Kidney (tissue), 14 donors: ENCODE results near the gene EHMT2. TPM values are rescaled to one million over a fixed set of nuclear protein-coding genes. Genes with fewer than 3 reads are reported as not detected.

ENCODE experiments used
- DNase-seq, 5 donors: peaks; one replicate each; pipeline ENCODE4 v3.0.0-alpha.2; 2013 to 2020
- FAIRE-seq: peaks from 2 replicates; lab custom pipeline; 2012; peaks lifted over from hg19 to GRCh38; lab: Jason Lieb, UNC
- H3K27ac ChIP-seq, 2 donors: one replicate each; pipeline ENCODE4 v1.7.0; 2013; ENCODE audit warnings: low read depth in 2 of 2, low read length in 2 of 2, inconsistent platforms in 1 of 2
- H3K27me3 ChIP-seq: one replicate; pipeline ENCODE4 v1.7.1; 2013; ENCODE audit warnings: low read length, inconsistent platforms; ENCODE audit not compliant: control insufficient read depth, insufficient read depth
- H3K36me3 ChIP-seq, 3 donors: one replicate each; pipeline versions ENCODE4 v1.7.0 to v1.7.1; 2013; ENCODE audit warnings: low read length in 3 of 3, control low read depth in 1 of 3, inconsistent platforms in 1 of 3; ENCODE audit not compliant: insufficient read depth in 3 of 3, control insufficient read depth in 2 of 3
- H3K4me1 ChIP-seq, 3 donors: one replicate each; pipeline versions ENCODE4 v1.7.0 to v1.7.1; 2013; ENCODE audit warnings: low read length in 3 of 3, inconsistent platforms in 1 of 3, low read depth in 1 of 3; ENCODE audit not compliant: control insufficient read depth in 2 of 3, insufficient read depth in 2 of 3
- H3K4me3 ChIP-seq, 3 donors: one replicate each; pipeline versions ENCODE4 v1.7.0 to v1.8.1; 2013; ENCODE audit warnings: low read length in 3 of 3, control low read depth in 1 of 3, inconsistent platforms in 1 of 3
- H3K9ac ChIP-seq, 3 donors: one replicate each; pipeline versions ENCODE4 v1.7.0 to v1.7.1; 2013; ENCODE audit warnings: low read length in 3 of 3, control low read depth in 1 of 3, inconsistent platforms in 1 of 3
- H3K9me3 ChIP-seq, 3 donors: one replicate each; pipeline versions ENCODE4 v1.7.0 to v1.7.1; 2013; ENCODE audit warnings: low read length in 3 of 3, control low read depth in 1 of 3, inconsistent platforms in 1 of 3; ENCODE audit not compliant: control insufficient read depth in 2 of 3, insufficient read depth in 1 of 3
- CTCF ChIP-seq: IDR thresholded peaks from 3 replicates; pipeline ENCODE4 v1.5.1; 2012; ENCODE audit warnings: mild to moderate bottlenecking, moderate library complexity, borderline replicate concordance; ENCODE audit not compliant: insufficient read depth; ENCODE audit errors: extremely low read depth
- intact Hi-C: fragments of 100-400 bp; cut with DNase I; formaldehyde crosslinking; loops from one replicate; pipeline ENCODE4 v1.11.1; 2022
- polyA plus RNA-seq: library from polyadenylated mRNA; stranded (reverse); fragments of 350-450 nt; fragmentation: Illumina TruSeq; extraction: RNeasy Lipid Tissue Mini Kit (QIAGEN cat#74804); gene quantifications from one replicate; pipeline ENCODE4 v1.2.3, GENCODE V29; 2014; ENCODE audit warnings: low read depth, low replicate concordance; ENCODE audit not compliant: insufficient read depth
- total RNA-seq: library from RNA; stranded (reverse); fragmentation: NEBNext Ultra II Directional; extraction: Animal tissue kit (Norgen Biotek cat#: 25700); gene quantifications from one replicate; pipeline ENCODE4 v1.2.1, GENCODE V29; 2021
- donor health status: control.
- donor health status: control.
- donor health status: control.
- donor health status: control.
- donor health status: control.
- donor health status: DM: yes; HTN: yes; CAD: no.
- donor health status: Normal renal cell carcinoma (clear cell type).

The EHMT2 gene
- total and polyA plus RNA-seq, 2 donors from 2014 or later = 35.3 to 40.5 TPM

GRCh38 chr6:31851485-31851832 lies 46.0 kb downstream of the EHMT2 start:
- H3K36me3 ChIP-seq = no peaks in the 10 kb centered on the region

GRCh38 chr6:31850765-31851484 lies 46.6 kb downstream of the EHMT2 start:
- no peaks in the 10 kb centered on the region for H3K4me1 ChIP-seq
- no peak overlapping the region for H3K4me3 ChIP-seq
- no peak for FAIRE-seq
- H3K36me3 ChIP-seq = no peaks in the 10 kb centered on the region
- H3K27me3 ChIP-seq = no peaks in the 10 kb centered on the region
- H3K9me3 ChIP-seq = no peaks in the 10 kb centered on the region
- intact Hi-C loops = no loop called here
- H3K27ac ChIP-seq = no peak overlapping the region
- H3K9ac ChIP-seq = no peak overlapping the region
- no peak for DNase-seq
- no peak for TF ChIP-seq CTCF

More at GRCh38 chr6:31851485-31851832, 46.0 kb downstream of the EHMT2 start:
- no peak overlapping the region for H3K27ac ChIP-seq
- no peak overlapping the region for H3K4me3 ChIP-seq
- FAIRE-seq = no peak
- H3K9ac ChIP-seq = no peak overlapping the region
- no peaks in the 10 kb centered on the region for H3K9me3 ChIP-seq
- DNase-seq = no peak
- H3K27me3 ChIP-seq = no peaks in the 10 kb centered on the region
- TF ChIP-seq CTCF = no peak
- H3K4me1 ChIP-seq = no peaks in the 10 kb centered on the region
- intact Hi-C loops = no loop called here

- intact Hi-C loops = no loop called here
- Histone ChIP-seq H3K27ac (no peak overlapping the region), H3K9ac (no peak overlapping the region), H3K27me3 (no peaks in the 10 kb centered on the region), H3K36me3 (no peaks in the 10 kb centered on the region), H3K9me3 (no peaks in the 10 kb centered on the region), H3K4me3 (no peak overlapping the region), H3K4me1 (no peaks in the 10 kb centered on the region)
- no peak for DNase-seq
- no peak for FAIRE-seq
- TF ChIP-seq CTCF = no peak
These were observed 50.1 kb downstream of the EHMT2 start for GRCh38 chr6:31847276-31847978.
